HG03378 (cell line): Measurements from ENCODE around the gene CLDN6.

Experiments used
- ATAC-seq: cut with Tn5 transposase; IDR thresholded peaks from one replicate; pipeline ENCODE4 v1.9.1; 2021; ENCODE audit warnings: mild to moderate bottlenecking, moderate library complexity; ENCODE audit not compliant: unreplicated experiment

The CLDN6 gene

GRCh38 chr16:3015865-3016521 is 2.0 kb downstream of the CLDN6 start:
- ATAC-seq, result no peak

- no peak for ATAC-seq
These were observed 3.0 kb downstream of the CLDN6 start for GRCh38 chr16:3014971-3015370.

GRCh38 chr16:3013998-3014690 is 3.8 kb downstream of the CLDN6 start:
- no peak for ATAC-seq

GRCh38 chr16:3013491-3013951 is 4.5 kb downstream of the CLDN6 start:
- no peak for ATAC-seq

GRCh38 chr16:3012828-3013420 is 5.1 kb downstream of the CLDN6 start, which contains the start of gene CLDN9:
TSS of gene CLDN9 (plus strand) at chr16:3012923. CDS start at chr16:3013363, 440 bp downstream.
- no peak for ATAC-seq

- ATAC-seq, result no peak
These were observed 5.7 kb downstream of the CLDN6 start for GRCh38 chr16:3012246-3012645.

- no peak for ATAC-seq
These were observed 7.5 kb downstream of the CLDN6 start for GRCh38 chr16:3010510-3010909.

GRCh38 chr16:3009568-3010390 is 8.2 kb downstream of the CLDN6 start:
- no peak for ATAC-seq

- no peak for ATAC-seq
These were observed 9.3 kb downstream of the CLDN6 start for GRCh38 chr16:3008690-3009037.

GRCh38 chr16:3007957-3008689 is 9.9 kb downstream of the CLDN6 start:
- ATAC-seq, result no peak

- ATAC-seq, result no peak
These were observed 10.7 kb downstream of the CLDN6 start for GRCh38 chr16:3007059-3007956.

- no peak for ATAC-seq
These were observed 13.2 kb downstream of the CLDN6 start for GRCh38 chr16:3004781-3005284.

GRCh38 chr16:3004319-3004718 is 13.7 kb downstream of the CLDN6 start:
- no peak for ATAC-seq

- ATAC-seq, result peak; percentile 96
These were observed 14.3 kb downstream of the CLDN6 start for GRCh38 chr16:3003582-3004270.

GRCh38 chr16:3001316-3001715 is 16.7 kb downstream of the CLDN6 start:
- ATAC-seq, result no peak

- no peak for ATAC-seq
These were observed 17.4 kb downstream of the CLDN6 start for GRCh38 chr16:3000540-3000939.

- no peak for ATAC-seq
These were observed 18.1 kb downstream of the CLDN6 start for GRCh38 chr16:2999929-3000328.

GRCh38 chr16:2996298-2996697 is 21.7 kb downstream of the CLDN6 start:
- ATAC-seq, result no peak
